GM19099 (cell line): ENCODE measurements around the gene PBXIP1.

ENCODE experiments used
- POLR2A ChIP-seq: IDR thresholded peaks from 3 replicates; pipeline ENCODE4 v1.6.1; 2011; ENCODE audit warnings: low read depth; ENCODE audit not compliant: insufficient read length; ENCODE audit errors: extremely low read depth

The PBXIP1 gene

GRCh38 chr1:154938604-154939399 lies 17.1 kb downstream of the PBXIP1 start:
- TF ChIP-seq POLR2A, result no peak

- TF ChIP-seq POLR2A, result no peak
Observed at GRCh38 chr1:154937988-154938386, 17.9 kb downstream of the PBXIP1 start.

GRCh38 chr1:154937085-154937987 lies 18.6 kb downstream of the PBXIP1 start:
- TF ChIP-seq POLR2A, result peak; percentile 47

GRCh38 chr1:154936555-154937084 lies 19.3 kb downstream of the PBXIP1 start, which contains the start of gene PMVK:
Gene PMVK, minus strand, starts transcription at chr1:154936719. Its CDS starts 34 bp downstream, at chr1:154936685.
- TF ChIP-seq POLR2A, result peak; percentile 86

GRCh38 chr1:154935749-154936554 lies 19.9 kb downstream of the PBXIP1 start:
- TF ChIP-seq POLR2A, result no peak

GRCh38 chr1:154934358-154934948 lies 21.4 kb downstream of the PBXIP1 start:
- TF ChIP-seq POLR2A, result no peak

- TF ChIP-seq POLR2A, result no peak
Observed at GRCh38 chr1:154931940-154932487, 23.9 kb downstream of the PBXIP1 start.

GRCh38 chr1:154926201-154926600 lies 29.7 kb downstream of the PBXIP1 start:
- TF ChIP-seq POLR2A, result no peak

- no peak for TF ChIP-seq POLR2A
Observed at GRCh38 chr1:154925335-154926170, 30.3 kb downstream of the PBXIP1 start.

GRCh38 chr1:154923695-154924094 lies 32.2 kb downstream of the PBXIP1 start:
- TF ChIP-seq POLR2A, result no peak

GRCh38 chr1:154913273-154913672 lies 42.6 kb downstream of the PBXIP1 start:
- no peak for TF ChIP-seq POLR2A

GRCh38 chr1:154912755-154913154 lies 43.1 kb downstream of the PBXIP1 start:
- TF ChIP-seq POLR2A, result no peak
